Measurements from ENCODE around the gene SLC4A5.

SLC4A5 gene, protein sequence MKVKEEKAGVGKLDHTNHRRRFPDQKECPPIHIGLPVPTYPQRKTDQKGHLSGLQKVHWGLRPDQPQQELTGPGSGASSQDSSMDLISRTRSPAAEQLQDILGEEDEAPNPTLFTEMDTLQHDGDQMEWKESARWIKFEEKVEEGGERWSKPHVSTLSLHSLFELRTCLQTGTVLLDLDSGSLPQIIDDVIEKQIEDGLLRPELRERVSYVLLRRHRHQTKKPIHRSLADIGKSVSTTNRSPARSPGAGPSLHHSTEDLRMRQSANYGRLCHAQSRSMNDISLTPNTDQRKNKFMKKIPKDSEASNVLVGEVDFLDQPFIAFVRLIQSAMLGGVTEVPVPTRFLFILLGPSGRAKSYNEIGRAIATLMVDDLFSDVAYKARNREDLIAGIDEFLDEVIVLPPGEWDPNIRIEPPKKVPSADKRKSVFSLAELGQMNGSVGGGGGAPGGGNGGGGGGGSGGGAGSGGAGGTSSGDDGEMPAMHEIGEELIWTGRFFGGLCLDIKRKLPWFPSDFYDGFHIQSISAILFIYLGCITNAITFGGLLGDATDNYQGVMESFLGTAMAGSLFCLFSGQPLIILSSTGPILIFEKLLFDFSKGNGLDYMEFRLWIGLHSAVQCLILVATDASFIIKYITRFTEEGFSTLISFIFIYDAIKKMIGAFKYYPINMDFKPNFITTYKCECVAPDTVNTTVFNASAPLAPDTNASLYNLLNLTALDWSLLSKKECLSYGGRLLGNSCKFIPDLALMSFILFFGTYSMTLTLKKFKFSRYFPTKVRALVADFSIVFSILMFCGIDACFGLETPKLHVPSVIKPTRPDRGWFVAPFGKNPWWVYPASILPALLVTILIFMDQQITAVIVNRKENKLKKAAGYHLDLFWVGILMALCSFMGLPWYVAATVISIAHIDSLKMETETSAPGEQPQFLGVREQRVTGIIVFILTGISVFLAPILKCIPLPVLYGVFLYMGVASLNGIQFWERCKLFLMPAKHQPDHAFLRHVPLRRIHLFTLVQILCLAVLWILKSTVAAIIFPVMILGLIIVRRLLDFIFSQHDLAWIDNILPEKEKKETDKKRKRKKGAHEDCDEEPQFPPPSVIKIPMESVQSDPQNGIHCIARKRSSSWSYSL

DNA sequence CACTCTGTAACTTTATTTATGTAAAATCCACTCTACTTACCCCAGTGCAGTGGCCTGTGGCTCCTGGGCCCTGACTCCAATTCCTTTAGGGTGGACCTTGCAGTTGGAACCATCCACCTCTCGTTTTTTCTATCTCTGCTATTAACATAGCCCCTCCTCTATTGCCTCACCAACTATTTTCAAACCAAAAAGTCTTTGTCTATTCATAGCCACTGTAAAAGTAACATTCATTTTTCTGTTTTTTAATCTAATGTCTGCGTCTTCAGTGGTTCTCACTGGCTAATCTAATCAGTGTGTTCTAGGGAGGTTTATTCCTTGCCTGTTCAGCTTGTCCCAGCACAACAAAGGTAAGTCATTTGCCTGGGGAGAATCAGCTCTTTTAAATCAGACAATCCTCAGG lies at the start of gene SLC4A5:
TSS of gene SLC4A5 (minus strand) at position 101 of the 400 bp plus-strand sequence. CDS start 28,393 bp downstream, outside the sequence.
- no peak for DNase-seq (ENCODE audit: low read depth)

DNA sequence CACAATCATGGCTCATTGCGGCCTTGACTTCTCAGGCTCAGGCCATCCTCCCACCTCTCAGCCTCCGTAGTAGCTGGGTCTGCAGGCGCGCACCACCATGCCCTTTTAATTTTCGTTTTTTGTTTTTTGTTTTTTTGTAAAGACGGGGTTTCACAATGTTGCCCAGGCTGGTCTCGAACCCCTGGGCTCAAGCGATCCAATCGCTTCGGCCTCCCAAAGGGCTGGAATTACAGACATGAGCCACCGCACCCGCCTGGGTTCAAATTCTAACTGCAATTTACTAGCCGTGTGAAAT lies 49.2 kb upstream of the SLC4A5 start:
- DNase-seq (ENCODE audit: low read depth) = no peak

DNA sequence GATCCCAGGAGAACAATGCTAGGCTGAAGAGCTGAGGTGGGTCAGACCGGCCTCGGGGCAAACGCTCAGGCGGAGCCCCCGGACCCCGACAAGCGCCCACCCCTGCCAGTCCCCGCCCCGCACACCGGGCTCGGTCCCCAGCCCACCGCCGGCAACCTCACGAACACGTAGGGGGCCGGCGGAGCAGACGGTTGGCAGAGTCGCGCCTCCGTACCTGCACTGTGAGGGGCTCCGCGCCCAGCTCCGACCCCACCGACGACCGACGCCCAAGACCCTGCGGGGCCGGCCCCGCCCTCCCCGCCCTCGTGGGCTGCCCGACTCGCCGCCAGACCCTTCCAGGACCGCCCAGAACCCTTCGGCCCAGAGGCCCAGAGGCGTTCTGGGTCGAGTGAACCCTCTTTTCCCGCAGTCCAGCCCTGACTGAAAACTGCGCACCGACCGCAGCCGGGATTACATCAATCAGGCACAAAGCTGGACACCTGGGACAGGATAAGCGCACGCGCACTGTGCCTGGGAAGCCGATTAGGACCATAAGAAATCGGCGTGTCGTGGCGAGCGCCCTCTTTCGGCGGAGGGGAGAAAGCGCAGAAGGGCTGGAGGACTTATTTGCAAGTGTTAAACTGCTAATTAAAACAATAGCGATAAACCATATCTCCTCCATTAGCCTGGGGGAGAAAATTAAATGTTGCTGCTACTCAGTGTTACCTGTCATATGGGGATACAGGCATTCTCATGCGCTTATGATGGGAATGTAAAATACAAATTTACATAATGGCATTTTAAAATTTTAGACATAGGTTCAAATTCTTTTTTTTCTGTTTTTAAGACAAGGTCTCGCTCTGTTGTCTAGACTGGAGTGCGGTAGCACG lies 48.6 kb upstream of the SLC4A5 start:
- peak; percentile 79 for DNase-seq (ENCODE audit: low read depth)

DNA sequence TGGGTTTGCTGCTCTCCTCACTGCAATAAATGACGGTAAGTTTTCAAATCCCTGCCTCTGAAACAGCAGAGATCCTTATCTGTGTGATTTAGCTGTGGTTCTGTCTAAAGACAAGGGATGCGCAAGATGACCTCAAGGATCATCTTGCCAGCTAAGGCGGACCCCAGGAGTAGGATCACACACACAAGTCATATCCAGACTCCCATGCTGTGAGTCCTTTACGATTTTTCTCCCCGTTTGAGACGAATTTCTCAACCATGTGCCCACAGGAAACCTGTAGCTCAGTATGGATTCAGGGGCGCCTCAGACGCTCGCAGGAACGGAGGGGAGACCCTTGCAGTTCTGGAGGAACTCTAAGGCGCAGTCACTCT lies 48.0 kb upstream of the SLC4A5 start:
- DNase-seq (ENCODE audit: low read depth) = peak; percentile 44

DNA sequence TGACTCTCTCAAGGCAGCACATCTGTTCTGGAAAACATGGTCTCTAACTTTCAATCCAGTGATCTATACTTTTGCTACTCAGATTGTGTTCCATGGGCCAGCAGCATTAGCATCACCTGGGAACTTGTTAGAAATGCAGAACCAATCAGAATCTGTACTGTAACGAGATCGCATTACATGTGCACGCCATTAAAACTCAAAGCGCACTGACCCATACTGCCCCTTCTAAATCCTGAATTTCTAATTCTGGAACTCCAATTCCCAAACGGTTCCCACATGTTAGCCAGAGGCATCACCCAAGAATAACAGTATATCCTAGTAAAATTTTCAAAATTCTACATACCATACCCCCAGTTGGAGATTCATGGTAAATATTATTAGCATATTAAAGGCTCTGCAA lies 47.4 kb upstream of the SLC4A5 start:
- no peak for DNase-seq (ENCODE audit: low read depth)

DNA sequence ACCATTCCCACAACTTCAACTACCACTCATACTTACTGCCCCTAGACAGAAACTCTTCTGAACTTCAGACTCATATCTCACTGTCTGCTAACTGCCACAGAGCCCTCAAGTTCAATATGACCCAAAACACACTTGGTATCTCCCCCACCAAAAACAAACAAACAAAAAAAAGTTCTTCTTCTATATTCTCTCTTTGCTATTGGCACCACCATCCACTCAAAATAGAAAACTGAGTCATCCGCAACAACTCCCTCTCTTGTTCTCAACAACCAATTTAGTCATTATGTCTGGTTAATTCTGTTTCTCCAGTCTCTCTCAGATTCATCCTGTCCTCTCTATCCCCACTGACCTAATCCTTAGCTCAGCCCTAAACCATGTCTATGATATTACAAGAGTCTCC lies 44.1 kb upstream of the SLC4A5 start:
- DNase-seq (ENCODE audit: low read depth) = peak; percentile 42

DNA sequence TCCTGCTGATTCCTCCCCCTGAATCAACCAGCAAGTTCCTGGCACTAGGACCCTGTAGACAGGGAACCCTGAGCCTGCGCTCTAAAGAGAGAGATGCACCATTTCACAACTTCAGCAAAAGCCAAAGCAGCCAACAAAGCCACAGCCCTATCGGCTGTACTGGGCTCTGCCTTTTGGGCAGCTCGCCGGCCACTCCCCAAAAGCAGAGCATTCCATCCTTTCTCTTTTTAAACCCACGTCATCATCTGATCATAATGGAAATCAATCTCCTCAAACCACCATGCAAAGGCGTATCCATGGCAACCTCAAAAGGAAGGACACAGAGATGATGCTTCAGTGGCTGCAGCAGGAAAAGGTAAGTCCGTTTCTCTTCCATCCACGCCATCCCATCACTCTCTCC lies 42.2 kb upstream of the SLC4A5 start:
- no peak for DNase-seq (ENCODE audit: low read depth)

DNA sequence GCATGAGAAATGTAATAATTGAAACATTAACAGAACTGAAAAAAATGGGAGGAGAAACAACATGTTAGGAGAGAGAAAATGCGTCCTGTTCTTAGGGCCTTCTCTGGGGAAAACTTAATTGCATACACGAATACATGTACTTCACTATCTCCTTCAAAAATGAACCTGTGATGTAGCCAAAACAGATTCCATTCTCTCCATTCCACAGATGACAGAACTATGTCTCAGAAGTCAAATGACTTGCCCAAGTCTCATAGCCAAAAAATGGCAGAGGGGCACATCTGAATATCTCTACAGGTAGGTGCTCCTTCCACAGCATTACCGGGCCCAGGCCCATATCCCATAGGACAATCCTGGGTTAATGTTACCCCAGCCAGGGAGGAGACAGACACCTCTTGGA lies 40.8 kb upstream of the SLC4A5 start:
- DNase-seq (ENCODE audit: low read depth) = peak; percentile 46

DNA sequence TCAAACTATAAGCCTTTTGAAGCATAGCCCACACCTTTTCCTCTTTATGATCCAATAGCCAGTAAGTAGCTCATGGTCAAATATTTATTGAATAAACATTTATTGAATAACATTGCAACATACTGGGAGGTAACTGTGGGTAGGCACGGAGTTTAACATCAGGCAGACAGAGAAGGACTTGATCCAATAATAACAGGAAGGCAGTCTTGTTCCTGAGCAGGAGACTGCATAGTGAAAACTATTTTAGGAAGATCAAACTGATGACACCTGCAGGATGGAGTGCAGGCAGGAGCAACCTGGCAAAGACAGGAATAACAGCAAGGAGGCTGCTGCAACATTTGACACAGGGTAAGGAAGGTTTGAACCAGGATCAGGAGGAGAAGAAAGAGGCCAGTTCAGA lies 40.0 kb upstream of the SLC4A5 start:
- peak; percentile 87 for DNase-seq (ENCODE audit: low read depth)

DNA sequence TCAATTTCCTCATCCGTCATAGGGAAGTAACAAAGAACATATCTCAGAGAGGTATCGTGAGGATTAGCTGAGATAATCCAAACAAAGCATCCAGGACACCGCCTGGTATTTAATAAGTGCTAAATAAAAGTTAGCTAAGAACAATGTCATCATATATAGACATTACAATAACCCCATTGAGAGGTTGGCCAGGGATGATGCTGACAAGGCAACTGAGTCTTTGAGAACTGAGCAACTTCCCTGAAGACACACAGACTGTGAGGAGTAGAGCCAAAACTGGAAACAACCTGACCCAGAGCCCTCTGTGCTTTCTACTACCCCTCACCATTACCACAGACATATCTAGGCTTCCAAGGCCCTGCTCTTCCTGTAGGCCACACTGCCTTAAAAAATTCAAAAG lies 38.5 kb upstream of the SLC4A5 start:
- DNase-seq (ENCODE audit: low read depth) = no peak

DNA sequence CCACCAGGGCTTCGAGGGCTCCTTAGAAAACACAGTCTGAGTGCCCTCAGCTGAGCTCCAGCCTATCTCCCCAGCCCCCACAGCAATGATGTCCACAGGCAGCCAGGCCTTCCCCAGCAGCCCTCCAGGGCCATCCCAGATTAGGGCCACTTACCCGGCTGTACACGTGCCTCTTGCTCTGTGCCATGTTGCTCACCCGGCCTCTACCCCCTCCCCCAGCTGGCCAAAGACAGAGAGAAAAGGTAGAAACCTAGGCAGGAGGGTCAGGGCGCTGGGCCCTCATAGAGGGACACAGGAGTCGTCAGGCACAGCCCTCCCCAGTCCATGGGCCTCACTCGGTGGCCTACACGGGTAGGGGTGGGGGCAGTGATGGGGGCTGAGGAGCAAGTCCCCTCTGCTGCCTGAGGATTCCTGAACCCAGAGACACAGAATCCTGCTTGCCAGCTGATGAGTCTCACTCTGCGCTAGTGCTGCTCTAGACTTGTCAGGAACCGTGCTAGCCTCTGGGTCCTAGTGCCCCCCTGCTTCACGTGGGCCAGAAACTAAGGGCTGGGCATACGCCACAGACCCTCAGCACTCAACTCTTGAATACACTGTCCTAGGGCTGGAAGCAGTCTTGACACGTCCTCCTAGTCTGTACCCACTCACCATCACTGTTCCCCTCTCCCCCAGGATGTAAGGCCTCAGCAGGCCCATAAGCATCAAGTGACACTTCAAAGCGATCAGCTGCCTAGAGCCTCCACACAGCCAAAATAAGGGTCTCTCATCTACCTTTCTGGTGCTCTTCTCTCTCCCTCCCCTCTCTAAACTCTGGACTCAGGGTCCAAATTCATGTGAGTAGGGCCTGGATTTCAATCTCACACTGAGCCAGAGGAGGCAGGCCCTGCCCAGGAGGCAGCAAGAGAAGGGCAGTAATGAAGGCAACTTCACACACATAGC lies 36.9 kb upstream of the SLC4A5 start, which contains the start of gene DCTN1:
TSS of gene DCTN1 (minus strand) at position 461 of the 939 bp plus-strand sequence. CDS start at position 187, 274 bp downstream.
- DNase-seq (ENCODE audit: low read depth) = peak; percentile 82

DNA sequence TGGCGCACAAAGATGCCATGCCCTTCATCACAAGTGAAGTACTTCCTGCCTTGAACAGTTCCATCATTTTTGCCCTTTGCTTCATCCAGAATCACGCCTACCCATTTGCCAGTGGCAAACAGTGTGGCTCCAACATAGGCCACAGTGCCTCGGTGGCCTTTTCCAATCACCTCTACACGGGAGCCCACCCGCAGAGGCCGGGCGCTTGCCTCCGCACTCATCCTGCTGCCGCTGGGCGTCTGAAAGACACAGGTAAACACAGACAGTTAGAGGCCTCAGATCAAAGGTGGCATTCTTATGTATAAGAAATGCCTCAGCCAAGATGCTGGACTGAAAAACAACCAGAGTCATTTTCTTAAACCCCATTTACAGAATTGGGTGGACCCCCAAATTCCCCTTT lies 34.8 kb upstream of the SLC4A5 start:
- DNase-seq (ENCODE audit: low read depth) = no peak

DNA sequence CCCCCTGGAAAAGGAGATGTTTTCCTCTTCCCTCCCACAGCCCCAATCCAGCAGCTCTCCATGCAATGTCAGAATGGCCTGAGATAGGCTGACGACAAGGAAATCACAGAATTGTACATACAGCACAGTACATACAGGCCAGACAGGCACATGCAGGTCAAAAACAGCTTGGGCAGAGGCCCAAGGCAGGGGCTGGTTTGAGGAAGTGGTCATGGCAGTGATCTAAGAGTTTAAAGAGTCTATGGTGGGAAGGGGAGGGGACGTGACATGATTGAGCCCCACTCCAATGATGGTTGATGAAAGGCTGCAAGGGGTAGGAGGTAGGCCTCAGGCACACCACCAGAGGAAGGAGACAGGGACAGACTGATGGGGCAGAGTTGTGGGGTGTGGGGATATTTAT lies 32.6 kb upstream of the SLC4A5 start:
- DNase-seq (ENCODE audit: low read depth) = no peak

DNA sequence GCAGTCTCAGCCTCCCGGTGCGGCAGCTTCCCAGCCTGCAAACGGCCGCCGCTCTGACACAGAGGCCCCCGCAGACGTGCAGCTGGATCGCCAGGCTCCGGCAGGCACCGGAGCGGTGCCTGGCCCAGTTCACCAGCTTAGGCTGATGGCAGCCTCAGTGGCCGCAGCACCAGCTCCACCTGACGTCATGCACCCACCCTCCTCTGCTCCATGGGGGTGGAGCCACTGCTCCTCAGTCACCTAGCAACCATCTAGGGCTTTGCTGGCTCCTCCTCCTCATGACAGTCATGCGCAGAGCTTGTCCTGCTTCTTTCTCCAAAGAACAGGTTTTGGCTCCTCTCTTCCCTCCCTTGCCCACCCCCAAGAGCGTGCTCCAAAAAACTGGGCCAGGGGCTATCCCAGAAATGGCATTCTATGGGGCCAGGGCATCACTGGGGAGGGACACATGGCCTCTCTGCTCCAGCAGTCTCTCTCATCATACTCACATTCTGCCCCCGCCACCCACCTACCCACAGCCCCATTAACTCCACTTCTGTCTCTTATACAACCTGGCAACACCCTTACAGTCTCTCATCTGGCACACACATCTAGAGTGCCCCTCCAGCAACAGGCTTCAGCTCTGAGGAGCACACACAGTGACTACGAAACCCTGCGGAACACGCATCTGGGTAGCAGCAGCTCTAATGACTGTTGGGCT lies 31.4 kb upstream of the SLC4A5 start:
- DNase-seq (ENCODE audit: low read depth) = peak; percentile 88

DNA sequence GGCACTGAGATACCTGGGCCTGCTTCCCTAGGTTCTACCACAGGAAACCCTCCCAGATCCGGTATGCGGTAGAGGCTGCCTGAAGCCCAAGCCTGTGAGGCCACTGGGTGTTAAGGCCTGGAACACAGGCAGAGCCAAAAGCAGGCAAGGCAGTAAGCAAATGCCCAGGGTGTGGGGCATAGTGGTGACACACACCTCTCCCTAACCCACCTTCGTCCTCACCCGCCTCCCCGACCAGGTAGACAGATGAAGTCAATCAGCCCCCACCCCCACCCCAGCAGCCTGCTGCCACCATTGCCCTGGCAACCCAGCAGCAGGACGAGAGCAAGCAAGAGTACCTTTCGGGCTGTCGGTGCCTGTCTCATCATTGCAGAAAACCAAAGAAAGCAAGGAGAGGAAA lies 30.8 kb upstream of the SLC4A5 start:
- no peak for DNase-seq (ENCODE audit: low read depth)

DNA sequence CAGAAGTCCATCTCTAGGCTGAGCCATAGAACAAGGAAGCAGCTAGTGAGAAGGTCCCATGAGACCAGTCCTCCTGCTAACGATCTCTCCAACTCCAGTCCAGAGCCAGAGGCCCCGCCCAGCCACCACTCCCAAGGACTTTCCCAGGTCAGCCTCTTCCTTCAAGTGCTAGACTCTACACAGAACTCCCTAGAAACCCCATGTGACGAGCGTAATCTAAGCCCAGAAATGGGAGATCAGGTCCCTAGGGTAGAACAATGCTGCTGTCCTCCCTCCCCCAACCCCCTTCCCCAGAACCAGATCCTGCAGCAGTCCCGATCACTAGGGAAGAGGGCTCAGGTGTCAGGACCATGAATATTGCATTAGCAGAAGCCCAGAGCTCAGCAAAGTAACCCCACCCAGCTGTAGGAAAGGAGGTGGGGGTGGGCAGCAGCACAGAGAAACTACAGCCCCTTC lies 30.0 kb upstream of the SLC4A5 start:
- DNase-seq (ENCODE audit: low read depth) = no peak

DNA sequence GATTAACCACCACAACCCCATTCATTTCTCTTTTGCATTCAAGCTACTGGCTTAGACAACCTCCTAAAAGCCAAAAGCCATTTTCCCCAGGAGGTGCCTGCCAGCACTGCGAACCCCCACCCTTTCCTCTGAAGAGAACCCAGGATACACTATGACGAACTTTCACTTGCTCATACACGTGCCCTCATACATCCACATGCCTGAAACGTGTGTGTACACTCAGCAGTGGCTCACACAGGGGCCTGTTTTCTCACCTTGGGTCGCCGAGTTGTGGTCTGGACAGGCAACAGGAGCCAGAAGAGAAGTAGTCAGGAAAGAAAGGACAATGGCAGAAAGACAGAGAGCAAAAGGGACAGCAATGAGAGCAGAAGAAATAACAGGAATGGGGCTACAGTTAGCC lies 29.5 kb upstream of the SLC4A5 start:
- no peak for DNase-seq (ENCODE audit: low read depth)

DNA sequence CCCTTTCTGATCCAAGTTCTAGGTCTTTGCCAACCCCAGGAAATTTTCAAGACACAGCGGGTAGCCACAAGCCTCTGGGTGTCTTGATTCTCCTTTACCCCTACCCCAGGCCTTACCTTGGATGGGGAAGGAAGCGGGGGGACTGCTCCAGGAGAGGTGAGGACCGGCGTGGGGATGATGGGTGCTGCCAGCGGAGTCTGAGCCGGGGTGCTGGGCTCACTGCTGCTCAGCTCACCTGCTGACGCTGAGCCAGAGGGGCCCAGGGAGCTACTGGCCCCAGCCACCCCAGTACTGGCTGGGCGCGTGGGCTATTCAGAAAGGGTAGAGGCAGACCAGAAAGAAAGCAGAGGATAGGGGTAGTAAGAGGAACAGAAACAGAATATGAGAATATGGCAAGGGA lies 28.2 kb upstream of the SLC4A5 start:
- no peak for DNase-seq (ENCODE audit: low read depth)

DNA sequence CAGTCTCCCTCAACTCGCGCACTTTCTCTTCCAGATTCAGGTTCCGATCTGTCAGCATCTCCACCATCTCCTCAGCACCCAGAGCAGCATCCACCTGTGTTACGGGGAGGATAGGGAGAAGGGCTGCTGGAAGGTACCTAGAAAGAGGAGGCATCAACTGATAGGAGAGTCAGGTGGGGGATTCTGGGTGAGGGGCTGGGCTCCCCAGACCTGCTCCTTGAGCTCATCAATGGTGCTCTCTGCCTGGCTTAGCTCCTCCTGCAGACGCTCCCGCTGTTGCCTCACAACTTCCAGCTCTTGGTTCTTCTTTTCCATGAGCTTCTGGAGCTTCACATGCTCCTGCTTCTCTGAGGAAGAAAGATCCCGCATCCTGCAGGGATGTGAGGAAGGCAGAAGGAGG lies 26.8 kb upstream of the SLC4A5 start:
- DNase-seq (ENCODE audit: low read depth) = no peak

DNA sequence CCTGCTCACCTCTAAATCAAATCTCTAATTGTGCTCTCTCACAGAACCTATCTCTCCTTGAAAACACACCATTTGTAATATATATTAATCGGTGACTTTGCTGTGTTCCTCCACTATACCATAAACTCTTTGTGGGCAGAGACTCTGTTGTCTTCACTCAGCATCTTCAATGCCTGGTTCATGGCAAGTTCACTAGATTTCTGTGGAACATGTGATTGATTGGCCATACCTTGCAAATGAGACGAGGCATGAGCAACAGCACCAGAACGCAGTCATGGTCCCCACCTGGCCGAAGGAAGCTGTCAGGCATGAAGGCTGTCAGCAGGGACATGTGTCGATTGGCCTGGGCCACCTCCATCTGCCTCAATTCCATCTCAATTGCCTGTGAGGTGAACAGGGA lies 25.3 kb upstream of the SLC4A5 start:
- DNase-seq (ENCODE audit: low read depth) = no peak

Data from iris pigment epithelial cell (primary cell).